Measurements from ENCODE around the gene NPTXR. TPM values are rescaled to one million over a fixed set of nuclear protein-coding genes. Genes with fewer than 3 reads are reported as not detected.

Gene NPTXR
- total and polyA plus RNA-seq, 2 donors (not counting 3 experiments of a cell fraction or from before 2014, with no cell fraction given): 0.37 to 0.73 TPM

- TF ChIP-seq EZH2 (IDR thresholded peaks at IDR 0.05; ENCODE audit: borderline replicate concordance, low read depth, low read length, severe bottlenecking) (no peak), CTCF (IDR thresholded peaks at IDR 0.05; ENCODE audit: extremely low read depth in 1 of 2, insufficient read depth in 1 of 2, low read depth in 1 of 2, low read length in 2 of 2) (no peak), MAX (IDR thresholded peaks at IDR 0.05; ENCODE audit: insufficient read depth, insufficient read length) (no peak), JUN (IDR thresholded peaks at IDR 0.05; ENCODE audit: borderline replicate concordance, insufficient read depth, insufficient read length, low read depth) (no peak), POLR2AphosphoS5 (IDR thresholded peaks at IDR 0.05; ENCODE audit: insufficient read depth, low read depth, low read length) (no peak), MYC (IDR thresholded peaks at IDR 0.05; ENCODE audit: low read depth, low read length) (no peak), POLR2A (IDR thresholded peaks at IDR 0.05; ENCODE audit: low read depth, low read length) (no peak), FOS (IDR thresholded peaks at IDR 0.05; ENCODE audit: borderline replicate concordance, insufficient read depth, low read length) (no peak)
- H3K4me1 ChIP-seq (ENCODE audit: control insufficient read depth, extremely low read depth, insufficient read depth, low read length): no peaks in the 10 kb centered on the region
- no peak overlapping the region for H3K4me3 ChIP-seq (replicated peaks in 1 of 3; ENCODE audit: insufficient read depth in 1 of 3, low read depth in 1 of 3, low read length in 3 of 3)
- no peaks in the 10 kb centered on the region for H3K27me3 ChIP-seq (ENCODE audit: control insufficient read depth in 2 of 2, insufficient read depth in 2 of 2, low read length in 2 of 2)
- dilution Hi-C loops (cut with MboI; ENCODE audit: extremely low pct_ligation_motif_present, low sequenced_read_pairs) (no loop called here), intact Hi-C loops (cut with micrococcal nuclease) (no loop called here)
- no peaks in the 10 kb centered on the region for H3K79me2 ChIP-seq (ENCODE audit: control insufficient read depth, insufficient read depth, low read length)
- ChIA-PET POLR2A (interaction anchor here (0.7 kb wide), 1 partner anchor 8 kb away, joined by 3 read pairs; no protein-coding TSS in a partner anchor), CTCF (interaction anchor here (14.8 kb wide), 1 partner anchor 66 kb away, joined by 198 read pairs; no protein-coding TSS in a partner anchor)
- no peaks in the 10 kb centered on the region for H3K36me3 ChIP-seq (ENCODE audit: control insufficient read depth in 2 of 2, extremely low read depth in 1 of 2, insufficient read depth in 2 of 2, low read length in 2 of 2)
- H3K9me1 ChIP-seq (replicated peaks; ENCODE audit: control insufficient read depth, extremely low read depth, insufficient read depth, low read length): no peaks in the 10 kb centered on the region
- FAIRE-seq (no peak), DNase-seq (ENCODE audit: low read depth, low spot score) (no peak)
- H3K4me2 ChIP-seq (ENCODE audit: insufficient read depth, low read length): no peak overlapping the region
- H4K20me1 ChIP-seq (replicated peaks; ENCODE audit: control insufficient read depth, extremely low read depth, insufficient read depth, low read length): no peaks in the 10 kb centered on the region
- H3K9ac ChIP-seq (replicated peaks; ENCODE audit: extremely low read depth, insufficient read depth, low read length): no peak overlapping the region
- BruUV-seq (replicated peaks): no TSS peak
- H3K27ac ChIP-seq (ENCODE audit: insufficient read depth, low read depth, low read length): no peak overlapping the region
- no peak overlapping the region for H2AFZ ChIP-seq (ENCODE audit: low read depth, low read length)
- H3K9me3 ChIP-seq (replicated peaks; ENCODE audit: control insufficient read depth, insufficient read depth, low read length): no peaks in the 10 kb centered on the region
Observed at GRCh38 chr22:38834215-38834953, 9.4 kb downstream of the NPTXR start.
